CD14-positive monocyte (primary cell): ENCODE data around the gene COL10A1. TPM values are rescaled to one million over a fixed set of nuclear protein-coding genes. Genes with fewer than 3 reads are reported as not detected.

ENCODE experiments used
- DNase-seq, 3 donors: peaks; one replicate each; pipeline ENCODE4 v3.0.0-alpha.2; 2011 to 2022
- H2AFZ ChIP-seq: 2 replicates; pipeline ENCODE4 v1.6.0; 2012; ENCODE audit warnings: mild to moderate bottlenecking, low read depth, low read length, inconsistent platforms; ENCODE audit not compliant: insufficient read depth, poor library complexity, severe bottlenecking
- H3K27ac ChIP-seq, 2 donors: 1 replicate in 1 of 2; 2 replicates in 1 of 2; pipeline ENCODE4 v1.5.1; 2012 to 2013; ENCODE audit warnings: low read length in 2 of 2, control low read depth in 1 of 2, inconsistent platforms in 1 of 2, low read depth in 1 of 2, mild to moderate bottlenecking in 1 of 2
- H3K27me3 ChIP-seq, 2 donors: one replicate each; pipeline versions ENCODE4 v1.6.0 to v1.6.1; 2011 to 2013; ENCODE audit warnings: low read length in 2 of 2; ENCODE audit not compliant: control insufficient read depth in 2 of 2, insufficient read depth in 2 of 2
- H3K36me3 ChIP-seq, 2 donors: replicated peaks in 1 of 2; 1 replicate in 1 of 2; 2 replicates in 1 of 2; pipeline versions ENCODE4 v1.5.1 to v1.6.1; 2012 to 2013; ENCODE audit warnings: low read length in 2 of 2, control low read depth in 1 of 2, inconsistent platforms in 1 of 2, mild to moderate bottlenecking in 1 of 2; ENCODE audit not compliant: insufficient read depth in 2 of 2, control insufficient read depth in 1 of 2
- H3K4me1 ChIP-seq, 2 donors: 1 replicate in 1 of 2; 2 replicates in 1 of 2; pipeline versions ENCODE4 v1.5.1 to v1.6.1; 2012 to 2013; ENCODE audit warnings: low read length in 2 of 2, control low read depth in 1 of 2, inconsistent platforms in 1 of 2, mild to moderate bottlenecking in 1 of 2, moderate library complexity in 1 of 2; ENCODE audit not compliant: insufficient read depth in 2 of 2, control insufficient read depth in 1 of 2
- H3K4me2 ChIP-seq: replicated peaks from 2 replicates; pipeline ENCODE3; 2012; ENCODE audit warnings: low read length, moderate library complexity, mild to moderate bottlenecking; ENCODE audit not compliant: poor library complexity, severe bottlenecking; ENCODE audit errors: extremely low read depth
- H3K4me3 ChIP-seq, 3 experiments: fragments of 200-600 bp in 1 of 3; sonication (generic) in 1 of 3; replicated peaks in 1 of 3; 1 replicate in 2 of 3; 2 replicates in 1 of 3; pipeline ENCODE4 v1.5.1; 2011 to 2013; ENCODE audit warnings: low read length in 3 of 3, mild to moderate bottlenecking in 3 of 3, control low read depth in 2 of 3, low read depth in 2 of 3, inconsistent platforms in 1 of 3, moderate library complexity in 1 of 3
- H3K79me2 ChIP-seq: 2 replicates; pipeline ENCODE4 v1.6.0; 2012; ENCODE audit warnings: mild to moderate bottlenecking, control low read depth, inconsistent platforms, low read length, moderate library complexity; ENCODE audit not compliant: insufficient read depth
- H3K9ac ChIP-seq: 2 replicates; pipeline ENCODE4 v1.6.0; 2017; ENCODE audit warnings: low read length, mild to moderate bottlenecking; ENCODE audit not compliant: insufficient read depth, poor library complexity, severe bottlenecking
- H3K9me3 ChIP-seq, 2 donors: replicated peaks in 1 of 2; 1 replicate in 1 of 2; 2 replicates in 1 of 2; pipeline versions ENCODE4 v1.5.1 to v1.6.1; 2012 to 2013; ENCODE audit warnings: low read length in 2 of 2, control low read depth in 1 of 2; ENCODE audit not compliant: control insufficient read depth in 1 of 2, insufficient read depth in 1 of 2
- H4K20me1 ChIP-seq: 2 replicates; pipeline ENCODE4 v1.6.0; 2012; ENCODE audit warnings: mild to moderate bottlenecking, low read length, control low read depth, moderate library complexity; ENCODE audit not compliant: insufficient read depth
- H3K27ac Mint-ChIP-seq, 7 donors: one replicate each; pipeline ENCODE4 v1.8.0; 2020; ENCODE audit warnings: mild to moderate bottlenecking in 7 of 7, mixed read lengths in 7 of 7, moderate library complexity in 6 of 7, inconsistent platforms in 2 of 7
- H3K27me3 Mint-ChIP-seq, 3 donors: one replicate each; pipeline ENCODE4 v1.8.0; 2021 to 2022; ENCODE audit warnings: low read depth in 3 of 3, mild to moderate bottlenecking in 3 of 3, mixed read lengths in 3 of 3, moderate library complexity in 3 of 3, inconsistent platforms in 1 of 3
- H3K36me3 Mint-ChIP-seq, 2 donors: one replicate each; pipeline ENCODE4 v1.8.0; 2020; ENCODE audit warnings: mixed read lengths in 2 of 2, inconsistent platforms in 1 of 2, mild to moderate bottlenecking in 1 of 2
- H3K4me1 Mint-ChIP-seq: one replicate; pipeline ENCODE4 v1.8.0; 2020; ENCODE audit warnings: mild to moderate bottlenecking, mixed read lengths
- H3K4me3 Mint-ChIP-seq, 2 donors: one replicate each; pipeline ENCODE4 v1.8.0; 2020; ENCODE audit warnings: mild to moderate bottlenecking in 2 of 2, mixed read lengths in 2 of 2, moderate library complexity in 1 of 2
- H3K9me3 Mint-ChIP-seq, 7 donors: one replicate each; pipeline ENCODE4 v1.8.0; 2020 to 2022; ENCODE audit warnings: mixed read lengths in 7 of 7, mild to moderate bottlenecking in 6 of 7, moderate library complexity in 6 of 7, inconsistent platforms in 2 of 7
- WGBS: methylation state at CpG from one replicate; pipeline ENCODE4 v1.1.5; 2013; ENCODE audit warnings: missing lambda C conversion rate; ENCODE audit not compliant: insufficient coverage; 5-methylcytosine and 5-hydroxymethylcytosine counted together
- intact Hi-C, 2 donors: fragments of 100-400 bp; cut with micrococcal nuclease; formaldehyde crosslinking; loops; one replicate each; pipeline versions ENCODE4 v1.15.0 to v1.15.1; 2023
- polyA plus RNA-seq, 3 donors: library from polyadenylated mRNA; depleted of rRNA in 1 of 3; unstranded in 2 of 3; stranded (reverse) in 1 of 3; fragments of 300-500 nt in 2 of 3; fragments of >200 nt in 1 of 3; fragmentation: Illumina TruSeq in 2 of 3; gene quantifications; 1 replicate in 2 of 3; 2 replicates in 1 of 3; pipeline ENCODE4 v1.2.3, GENCODE V29; 2012 to 2021
- TF ChIP-seq, protein P1 (sequence below): fragments of 200-600 bp; IDR thresholded peaks from one replicate; pipeline ENCODE4 v1.8.0; 2022; ENCODE audit warnings: antibody characterized with exemption, mild to moderate bottlenecking

The COL10A1 gene
- polyA plus RNA-seq, 3 donors: not detected

DNA sequence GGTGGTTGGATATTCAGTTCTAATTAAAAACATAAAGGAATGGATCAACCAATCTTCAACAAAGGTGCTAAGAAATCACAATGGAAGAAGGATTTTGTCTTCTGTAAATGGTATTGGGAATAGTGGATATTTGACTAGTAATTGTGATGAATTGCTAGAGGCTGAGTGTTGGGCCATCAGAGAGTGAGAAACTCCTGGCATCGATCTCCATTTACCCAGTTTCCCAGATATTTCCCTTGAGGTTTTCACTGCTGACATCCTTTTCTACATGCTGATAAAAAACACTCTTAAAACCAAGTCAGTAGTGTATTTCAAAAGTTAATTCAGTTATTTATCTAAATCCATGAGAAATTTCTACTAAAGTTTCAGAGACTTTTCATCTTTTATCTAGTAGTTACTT, 40.4 kb upstream of the COL10A1 start:
- H3K9me3 Mint-ChIP-seq: peaks cover 5 to 28% (median 18%) of the 10 kb centered on the region in 7 donors
- Histone ChIP-seq H4K20me1 (no peaks in the 10 kb centered on the region), H3K27ac (no peak overlapping the region), H3K79me2 (no peaks in the 10 kb centered on the region), H3K36me3 (no peaks in the 10 kb centered on the region), H2AFZ (no peak overlapping the region), H3K27me3 (no peaks in the 10 kb centered on the region), H3K9ac (no peak overlapping the region), H3K4me1 (no peaks in the 10 kb centered on the region), H3K4me3 (no peak overlapping the region), H3K4me2 (no peak overlapping the region), H3K9me3 (peaks cover 0 to 14% of the 10 kb centered on the region in 2 donors)
- no peak overlapping the region for H3K27ac Mint-ChIP-seq
- no peaks in the 10 kb centered on the region for H3K4me1 Mint-ChIP-seq
- H3K4me3 Mint-ChIP-seq: no peak overlapping the region
- TF ChIP-seq, protein P1, sequence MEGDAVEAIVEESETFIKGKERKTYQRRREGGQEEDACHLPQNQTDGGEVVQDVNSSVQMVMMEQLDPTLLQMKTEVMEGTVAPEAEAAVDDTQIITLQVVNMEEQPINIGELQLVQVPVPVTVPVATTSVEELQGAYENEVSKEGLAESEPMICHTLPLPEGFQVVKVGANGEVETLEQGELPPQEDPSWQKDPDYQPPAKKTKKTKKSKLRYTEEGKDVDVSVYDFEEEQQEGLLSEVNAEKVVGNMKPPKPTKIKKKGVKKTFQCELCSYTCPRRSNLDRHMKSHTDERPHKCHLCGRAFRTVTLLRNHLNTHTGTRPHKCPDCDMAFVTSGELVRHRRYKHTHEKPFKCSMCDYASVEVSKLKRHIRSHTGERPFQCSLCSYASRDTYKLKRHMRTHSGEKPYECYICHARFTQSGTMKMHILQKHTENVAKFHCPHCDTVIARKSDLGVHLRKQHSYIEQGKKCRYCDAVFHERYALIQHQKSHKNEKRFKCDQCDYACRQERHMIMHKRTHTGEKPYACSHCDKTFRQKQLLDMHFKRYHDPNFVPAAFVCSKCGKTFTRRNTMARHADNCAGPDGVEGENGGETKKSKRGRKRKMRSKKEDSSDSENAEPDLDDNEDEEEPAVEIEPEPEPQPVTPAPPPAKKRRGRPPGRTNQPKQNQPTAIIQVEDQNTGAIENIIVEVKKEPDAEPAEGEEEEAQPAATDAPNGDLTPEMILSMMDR: no peak
- no peak for DNase-seq
- no peaks in the 10 kb centered on the region for H3K36me3 Mint-ChIP-seq
- WGBS: no CpG with 5 or more reads among the region's 1 CpG
- no peaks in the 10 kb centered on the region for H3K27me3 Mint-ChIP-seq
- intact Hi-C loops: no loop called here

DNA sequence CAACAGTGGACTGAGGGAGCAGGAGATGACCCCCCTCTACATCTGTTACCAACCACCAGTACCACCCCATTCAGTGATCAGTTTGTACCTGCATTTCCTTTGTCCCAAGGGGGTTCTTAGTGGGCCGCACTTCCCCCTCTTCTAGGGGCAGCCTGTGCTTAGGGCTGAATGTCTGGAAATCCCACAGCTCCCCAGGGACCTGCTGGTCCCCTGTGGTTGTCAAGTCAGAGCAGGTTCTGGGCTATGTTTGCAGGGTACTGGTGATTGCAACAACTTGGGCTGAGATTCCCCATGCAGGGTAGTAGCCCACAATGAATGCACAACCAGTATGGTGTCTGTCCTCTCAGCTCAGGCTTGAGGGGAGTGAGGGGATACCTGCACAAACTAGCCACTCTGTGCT, 39.7 kb upstream of the COL10A1 start:
- Histone ChIP-seq H3K4me2 (no peak overlapping the region), H3K4me3 (no peak overlapping the region), H3K27me3 (no peaks in the 10 kb centered on the region), H2AFZ (no peak overlapping the region), H3K4me1 (no peaks in the 10 kb centered on the region), H4K20me1 (no peaks in the 10 kb centered on the region), H3K79me2 (no peaks in the 10 kb centered on the region), H3K9me3 (peaks cover 0 to 14% of the 10 kb centered on the region in 2 donors), H3K36me3 (no peaks in the 10 kb centered on the region), H3K9ac (no peak overlapping the region), H3K27ac (no peak overlapping the region)
- DNase-seq: no peak
- TF ChIP-seq, protein P1: no peak
- H3K27me3 Mint-ChIP-seq: no peaks in the 10 kb centered on the region
- no CpG with 5 or more reads among the region's 1 CpG for WGBS
- H3K27ac Mint-ChIP-seq: peak overlapping the region in 1 of 7 donors; percentile 51
- intact Hi-C loops: no loop called here
- no peaks in the 10 kb centered on the region for H3K36me3 Mint-ChIP-seq
- H3K4me1 Mint-ChIP-seq: no peaks in the 10 kb centered on the region
- peaks cover 5 to 28% (median 17%) of the 10 kb centered on the region in 7 donors for H3K9me3 Mint-ChIP-seq
- H3K4me3 Mint-ChIP-seq: no peak overlapping the region
